ENCODE measurements around the gene KRTDAP.
"Not testable (repeated sequence)": the region's sequence is repeated elsewhere in the genome, so short reads cannot be mapped to it uniquely, and the experiment has no call there.

Gene KRTDAP

GRCh38 chr19:35483089-35483488 is 7.2 kb downstream of the KRTDAP start:
- FAIRE-seq: no peak

DNA sequence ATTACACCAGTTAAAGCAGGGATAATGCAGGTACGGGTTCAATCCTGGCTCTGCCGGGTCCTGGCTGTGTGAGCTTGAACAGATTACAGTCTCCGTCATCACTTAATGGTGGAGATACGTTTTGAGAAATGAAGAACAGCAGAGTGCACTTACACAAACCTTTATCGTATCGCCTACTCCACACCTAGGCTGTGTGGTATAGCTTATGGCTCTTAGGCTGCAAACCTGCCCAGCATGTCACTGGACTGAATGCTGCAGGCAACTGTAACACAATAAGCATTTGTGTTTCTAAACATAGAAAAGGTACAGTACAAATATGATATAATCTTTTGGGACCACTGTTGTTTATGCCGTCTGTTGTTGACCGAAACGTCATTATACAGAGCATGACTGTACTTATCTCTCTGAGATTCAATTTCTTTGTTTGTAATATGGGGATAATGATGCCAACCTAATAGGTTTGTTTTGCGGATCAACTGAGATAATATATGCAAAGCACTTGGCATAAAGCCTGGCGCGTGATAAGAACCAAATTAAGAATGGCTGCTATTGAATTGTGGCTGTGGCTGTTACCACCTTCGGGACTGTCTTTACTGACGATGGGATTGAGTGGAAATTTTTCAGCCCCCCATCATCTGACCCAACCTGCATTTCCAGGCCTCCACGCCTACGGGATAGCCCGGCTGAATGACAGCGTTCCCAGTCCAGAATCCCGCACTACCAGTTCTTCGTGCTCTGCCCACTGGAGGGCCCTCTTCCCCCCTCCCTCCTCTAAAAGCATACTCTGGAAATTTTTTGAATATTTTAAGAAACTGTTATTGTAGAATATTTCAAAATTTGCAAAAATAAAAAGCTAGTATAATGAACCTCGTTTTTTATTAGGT is 11.2 kb downstream of the KRTDAP start:
- FAIRE-seq: no peak

GRCh38 chr19:35476149-35476548 is 14.1 kb downstream of the KRTDAP start:
- FAIRE-seq: no peak

GRCh38 chr19:35474594-35474993 is 15.7 kb downstream of the KRTDAP start:
- FAIRE-seq: not testable (repeated sequence)

DNA sequence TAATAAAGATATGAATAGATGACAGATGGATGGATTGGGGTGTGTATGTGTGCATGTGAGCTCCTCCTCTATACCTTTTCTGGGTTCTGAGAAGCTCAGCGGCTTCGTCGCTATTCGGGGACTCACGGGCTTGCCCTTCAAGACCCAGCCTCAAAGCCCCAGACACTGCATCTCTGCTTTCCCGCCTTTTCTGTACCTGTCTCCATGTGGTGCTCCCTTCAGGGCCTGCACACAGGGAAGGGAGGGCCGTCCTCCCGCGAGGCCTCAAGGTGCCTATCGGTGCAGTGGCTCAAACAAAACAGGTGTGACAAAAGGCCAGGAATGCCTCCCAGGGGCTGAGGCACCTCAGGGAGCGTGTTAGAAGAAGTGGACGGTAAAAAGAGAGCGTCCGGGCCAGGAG is 16.2 kb downstream of the KRTDAP start:
- no peak for FAIRE-seq

- FAIRE-seq: no peak
Measured at GRCh38 chr19:35471946-35472345, 18.3 kb downstream of the KRTDAP start.

GRCh38 chr19:35471075-35471474 is 19.2 kb downstream of the KRTDAP start:
- FAIRE-seq: not testable (repeated sequence)

GRCh38 chr19:35470128-35470527 is 20.1 kb downstream of the KRTDAP start:
- no peak for FAIRE-seq

DNA sequence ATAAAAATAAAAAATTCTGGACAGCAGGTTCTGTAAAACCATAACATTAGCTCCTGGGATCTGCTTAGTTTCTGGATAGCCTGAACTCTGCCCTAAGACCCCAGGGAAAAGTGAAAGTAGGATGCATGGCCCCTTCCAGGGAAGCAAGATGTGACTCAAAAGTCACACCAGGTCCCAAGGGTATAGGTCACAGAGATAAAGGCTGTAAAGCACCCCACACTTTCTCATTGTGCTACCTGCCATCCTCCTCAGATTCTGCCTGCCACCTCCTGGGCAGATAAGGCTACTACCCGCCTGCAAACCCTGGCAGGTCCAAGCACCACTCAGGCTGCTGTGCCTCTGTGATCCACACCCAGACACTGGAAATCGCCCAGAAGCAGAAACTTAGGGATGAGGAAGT is 21.6 kb downstream of the KRTDAP start:
- no peak for FAIRE-seq

DNA sequence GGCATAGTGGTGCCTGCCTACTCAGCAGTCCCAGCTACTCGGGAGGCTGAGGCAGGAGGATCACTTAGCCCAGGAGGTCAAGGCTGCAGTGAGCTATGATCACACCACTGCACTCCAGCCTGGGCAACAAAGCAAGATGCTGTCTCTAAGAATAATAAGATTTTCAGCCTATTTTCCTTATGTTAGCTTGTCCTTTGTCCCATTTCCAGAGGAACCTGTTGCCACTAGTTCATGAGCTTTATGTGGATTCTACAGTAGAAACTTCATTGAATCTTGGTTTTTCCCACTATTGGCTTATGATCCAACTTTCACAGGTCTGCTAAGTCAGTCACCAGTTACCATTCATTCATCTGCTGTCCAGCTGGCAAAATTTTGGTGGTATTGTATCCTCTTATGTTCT is 24.0 kb downstream of the KRTDAP start:
- no peak for FAIRE-seq

DNA sequence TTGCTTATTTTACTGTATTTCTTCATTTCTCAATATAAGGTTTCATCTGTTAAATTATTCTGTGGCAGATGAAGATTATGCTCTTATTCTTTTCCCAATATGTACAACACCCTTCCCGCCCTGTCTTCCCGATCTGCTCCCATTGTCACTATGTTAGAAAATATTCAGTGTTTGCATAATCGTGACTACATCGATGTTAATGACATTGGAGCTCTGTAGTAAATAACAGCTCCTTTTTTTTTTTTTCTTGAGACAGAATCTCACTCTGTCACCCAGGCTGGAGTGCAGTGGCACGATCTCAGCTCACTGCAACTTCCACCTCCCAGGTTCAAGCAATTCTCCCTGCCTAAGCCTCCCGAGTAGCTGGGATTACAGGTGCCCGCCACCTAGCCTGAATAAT is 27.3 kb downstream of the KRTDAP start:
- FAIRE-seq: not testable (repeated sequence)

GRCh38 chr19:35462476-35462953 is 27.7 kb downstream of the KRTDAP start:
- FAIRE-seq: no peak

GRCh38 chr19:35461788-35462187 is 28.5 kb downstream of the KRTDAP start:
- not testable (repeated sequence) for FAIRE-seq

- no peak for FAIRE-seq
Measured at GRCh38 chr19:35461060-35461459, 29.2 kb downstream of the KRTDAP start.

DNA sequence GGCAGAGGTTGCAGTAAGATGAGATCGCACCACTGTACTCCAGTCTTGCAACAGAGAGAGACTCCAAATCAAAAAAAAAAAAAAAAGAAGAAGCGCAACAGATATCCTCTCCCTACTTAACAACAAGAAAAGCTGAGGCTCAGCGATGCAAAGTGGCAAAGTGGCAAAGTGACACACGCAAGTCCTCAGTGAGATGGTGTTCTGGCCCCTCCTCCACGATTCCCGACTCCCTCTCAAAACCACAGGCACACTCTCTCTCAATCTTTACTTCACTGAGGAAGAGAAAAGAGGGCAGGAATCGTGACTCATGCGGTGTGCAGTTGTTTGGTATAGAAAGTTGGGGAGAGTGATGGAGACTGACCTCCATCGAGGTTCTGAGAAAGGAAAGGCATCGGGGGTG is 29.7 kb downstream of the KRTDAP start:
- FAIRE-seq: no peak

DNA sequence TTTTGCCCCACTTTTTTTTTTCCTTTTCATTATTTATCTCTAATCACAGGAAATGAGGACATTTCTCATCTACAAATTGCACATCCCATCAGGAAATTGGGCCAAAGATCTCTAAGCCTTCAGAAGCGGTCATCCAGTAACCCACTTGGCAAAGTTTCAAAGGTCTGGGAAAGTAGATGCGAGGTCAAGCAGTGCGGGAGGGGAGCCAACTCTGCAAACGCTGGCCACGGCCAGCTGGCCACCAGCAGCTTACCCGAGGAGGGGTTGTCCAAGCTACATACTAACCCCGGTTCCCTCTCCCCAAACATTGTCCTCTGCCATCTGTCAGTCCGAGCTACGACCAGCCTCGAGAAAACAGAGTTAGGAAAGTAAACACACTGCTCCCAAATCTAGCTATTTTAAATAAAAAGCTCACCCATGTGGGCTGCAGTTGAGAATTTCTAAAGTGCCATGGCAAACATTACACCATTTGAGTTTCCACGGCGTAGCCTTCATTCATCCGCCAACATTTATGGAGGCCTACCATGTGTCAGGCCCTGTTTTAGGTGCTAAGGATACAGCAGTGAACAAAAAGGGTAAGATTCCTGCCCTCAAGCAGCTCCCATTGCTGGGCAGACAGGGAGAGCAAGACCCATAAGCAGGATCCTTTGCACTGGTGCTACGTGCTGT is 30.7 kb downstream of the KRTDAP start:
- FAIRE-seq: no peak

DNA sequence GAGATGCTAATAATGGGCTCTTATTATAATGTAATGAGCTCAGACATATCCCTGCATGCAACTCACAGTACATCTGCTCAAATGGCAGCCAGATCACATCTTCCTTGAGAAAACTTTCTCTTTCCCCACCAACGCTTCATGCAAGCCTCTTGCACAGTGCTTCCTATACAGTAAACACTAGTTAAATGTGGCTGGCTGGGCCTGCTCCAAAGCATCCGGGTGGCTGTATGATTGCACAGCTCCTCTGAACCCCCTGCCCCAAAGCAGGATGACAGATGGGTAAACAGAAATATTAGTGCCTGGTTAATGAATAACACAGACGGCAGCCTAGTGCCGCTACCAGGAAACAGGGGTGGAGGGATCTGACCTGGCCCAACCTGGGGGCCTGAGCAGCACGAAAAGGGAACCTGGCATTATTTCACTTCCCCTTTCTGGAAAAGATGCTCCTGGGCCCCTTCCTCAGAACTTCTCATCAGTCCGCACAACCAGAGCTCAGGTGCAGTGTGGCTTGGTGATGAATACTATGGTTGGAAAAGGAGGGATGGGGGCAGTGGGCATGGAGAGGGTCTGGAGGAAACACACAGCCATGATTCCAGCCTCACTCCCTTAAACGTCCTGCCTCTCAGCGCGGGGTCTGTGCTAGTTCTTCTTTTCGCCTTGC is 31.4 kb downstream of the KRTDAP start:
- no peak for FAIRE-seq

- FAIRE-seq: no peak
Measured at GRCh38 chr19:35458192-35458591, 32.1 kb downstream of the KRTDAP start.

DNA sequence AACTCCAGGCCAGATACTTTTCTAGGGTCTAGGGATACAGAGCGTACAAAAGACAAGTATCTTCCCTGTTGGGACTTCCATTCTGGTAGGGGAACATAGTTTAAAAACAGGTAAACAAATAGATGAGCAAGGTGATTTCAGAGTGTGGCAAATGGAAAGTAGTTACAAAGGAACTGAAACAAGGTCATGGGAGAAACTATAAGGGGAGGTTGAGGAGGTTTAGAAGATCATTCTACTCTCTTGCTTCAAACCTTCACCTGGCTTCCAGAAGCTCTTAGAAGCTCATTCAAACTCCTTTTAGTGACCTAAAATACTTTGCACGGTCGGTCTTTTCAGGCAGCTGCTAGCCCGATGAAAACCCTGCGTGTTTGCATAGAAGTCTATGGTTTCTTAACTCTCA is 33.1 kb downstream of the KRTDAP start:
- no peak for FAIRE-seq

- FAIRE-seq: no peak
Measured at GRCh38 chr19:35455616-35456201, 34.6 kb downstream of the KRTDAP start.

GRCh38 chr19:35454663-35455062 is 35.6 kb downstream of the KRTDAP start:
- FAIRE-seq: no peak

DNA sequence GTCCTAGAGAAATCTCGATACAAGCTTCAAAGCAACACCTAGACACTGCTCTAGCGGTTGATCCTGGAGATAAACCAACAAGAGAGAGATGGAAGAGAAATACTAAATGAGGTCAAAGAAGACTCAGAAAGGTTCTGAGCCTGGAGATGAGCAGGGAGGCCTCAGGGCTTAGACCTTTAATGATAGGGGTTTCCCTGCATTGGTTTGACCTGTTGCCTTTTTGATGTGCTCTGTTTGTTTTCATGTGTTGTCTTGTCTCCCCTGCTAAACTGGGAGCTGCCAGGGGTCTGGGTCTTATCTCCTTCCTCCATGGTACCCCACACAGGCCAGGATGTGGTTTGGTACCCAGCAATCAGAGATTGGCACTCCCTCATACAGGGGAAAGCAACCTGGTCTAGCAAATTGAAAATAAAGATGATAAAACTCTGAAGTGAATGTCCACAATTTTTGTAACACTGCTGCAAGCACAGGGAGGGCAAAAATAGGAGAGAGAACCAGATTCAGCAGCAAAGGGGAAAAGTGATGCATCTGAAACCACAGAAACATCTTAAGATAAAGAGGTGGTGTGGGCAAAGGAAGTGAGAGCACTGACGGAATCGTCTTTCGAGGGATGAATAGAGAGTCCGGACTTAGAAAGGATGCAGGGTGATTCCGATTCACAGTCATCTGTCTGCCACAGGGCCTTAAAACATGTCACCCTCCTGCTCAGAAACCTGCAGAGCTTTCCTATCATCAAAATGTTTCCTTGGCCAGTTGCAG is 38.7 kb downstream of the KRTDAP start:
- FAIRE-seq: no peak
